Stimulated activated CD4-positive, alpha-beta T cell treated with anti-CD3 and anti-CD28 coated beads, Interleukin-1b, Interleukin-23, amount 100 ng/mL, for 48 hours (primary cell): ENCODE data around the gene SP140L.
"Not testable (repeated sequence)": the region's sequence is repeated elsewhere in the genome, so short reads cannot be mapped to it uniquely, and the experiment has no call there.

Experiments
- DNase-seq: peaks from one replicate; pipeline ENCODE4 v3.0.0-alpha.2; 2020

Gene SP140L

DNA sequence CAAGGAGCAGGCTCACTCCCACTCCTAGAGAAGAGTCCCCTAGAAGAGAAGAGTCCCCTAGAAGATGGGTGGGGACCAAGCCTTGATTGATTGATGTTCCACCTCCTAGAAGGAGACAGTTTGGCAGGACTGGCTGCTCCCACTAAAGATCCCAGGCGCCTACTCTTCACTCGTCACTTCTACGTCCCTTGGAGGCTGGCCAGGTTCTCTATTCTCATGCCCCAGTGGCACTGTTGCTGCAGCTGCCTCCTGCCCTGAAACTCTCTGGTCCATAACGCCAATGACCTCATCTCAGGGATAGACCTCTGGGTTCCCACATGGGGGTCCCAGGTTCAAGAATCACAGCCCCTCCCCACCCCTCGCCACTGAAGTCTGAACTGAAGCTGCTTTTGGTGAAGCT is 2.5 kb upstream of the SP140L start:
- DNase-seq = no peak

GRCh38 chr2:230325316-230326243 is 1.4 kb upstream of the SP140L start:
- DNase-seq = no peak

DNA sequence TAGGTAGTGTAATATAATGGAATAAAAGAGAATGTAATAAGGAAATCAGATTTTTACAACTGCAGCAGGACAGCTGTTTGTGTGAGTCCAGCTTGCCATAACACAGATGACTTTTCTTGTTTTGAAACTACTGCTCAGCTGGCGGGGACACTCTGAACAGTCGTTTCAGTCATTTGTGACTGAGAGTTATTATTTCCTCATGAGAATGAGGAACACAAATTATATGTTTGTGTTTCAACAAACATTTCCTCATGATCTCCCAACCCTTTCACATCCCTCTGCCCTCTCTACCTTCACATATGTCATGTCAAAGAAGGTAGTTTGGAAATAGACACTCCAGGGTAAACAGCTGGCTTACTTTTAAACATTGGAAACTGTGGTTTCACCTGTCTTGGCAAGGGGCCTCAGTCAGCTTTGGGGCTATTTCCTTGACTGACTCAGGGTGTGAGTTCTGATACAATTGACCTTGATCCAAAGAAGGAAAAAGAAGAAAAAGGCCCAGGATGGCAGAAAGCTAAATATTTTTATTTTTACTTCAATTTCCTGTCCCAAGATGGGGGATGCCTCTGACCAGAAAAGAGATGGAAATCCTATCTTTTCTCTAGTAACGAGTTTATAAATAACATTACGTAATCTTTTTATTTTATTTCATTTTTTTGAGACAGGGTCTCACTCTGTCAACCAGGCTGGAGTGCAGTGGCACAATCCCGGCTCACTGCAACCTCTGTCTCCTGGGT is 593 bp downstream of the SP140L start:
- no peak for DNase-seq

GRCh38 chr2:230328155-230328458 is 1.1 kb downstream of the SP140L start:
- no peak for DNase-seq

- DNase-seq = no peak
Observed at GRCh38 chr2:230329946-230330605, 3.1 kb downstream of the SP140L start.

GRCh38 chr2:230330725-230331124 is 3.7 kb downstream of the SP140L start:
- no peak for DNase-seq

GRCh38 chr2:230335461-230335863 is 8.5 kb downstream of the SP140L start:
- DNase-seq = no peak

- no peak for DNase-seq
Observed at GRCh38 chr2:230335864-230336506, 9.0 kb downstream of the SP140L start.

- not testable (repeated sequence) for DNase-seq
Observed at GRCh38 chr2:230341936-230342528, 15.0 kb downstream of the SP140L start.

DNA sequence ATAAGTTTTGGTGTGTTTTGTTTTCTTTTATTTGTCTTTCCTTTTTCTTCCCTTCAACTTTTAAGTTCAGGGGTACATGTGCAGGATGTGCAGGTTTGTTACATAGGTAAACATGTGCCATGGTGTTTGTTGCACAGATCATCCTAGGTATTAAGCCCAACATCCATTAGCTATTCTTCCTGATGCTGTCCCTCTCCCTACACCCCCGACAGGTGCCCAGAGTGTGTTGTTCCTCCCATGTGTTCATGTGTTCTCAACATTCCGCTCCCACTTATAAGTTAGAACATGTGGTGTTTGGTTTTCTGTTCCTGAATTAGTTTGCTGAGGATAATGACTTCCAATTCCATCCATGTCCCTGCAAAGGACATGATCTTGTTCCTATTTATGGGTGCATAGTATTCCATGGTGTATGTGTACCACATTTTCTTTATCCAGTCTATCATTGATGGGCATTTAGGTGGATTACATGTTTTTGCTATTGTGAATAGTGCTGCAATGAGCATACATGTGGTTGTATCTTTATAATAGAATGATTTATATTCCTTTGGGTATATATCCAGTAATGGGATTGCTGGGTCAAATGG is 16.1 kb downstream of the SP140L start:
- not testable (repeated sequence) for DNase-seq

- DNase-seq = no peak
Observed at GRCh38 chr2:230343747-230344146, 16.8 kb downstream of the SP140L start.

- DNase-seq = no peak
Observed at GRCh38 chr2:230346465-230346864, 19.5 kb downstream of the SP140L start.

DNA sequence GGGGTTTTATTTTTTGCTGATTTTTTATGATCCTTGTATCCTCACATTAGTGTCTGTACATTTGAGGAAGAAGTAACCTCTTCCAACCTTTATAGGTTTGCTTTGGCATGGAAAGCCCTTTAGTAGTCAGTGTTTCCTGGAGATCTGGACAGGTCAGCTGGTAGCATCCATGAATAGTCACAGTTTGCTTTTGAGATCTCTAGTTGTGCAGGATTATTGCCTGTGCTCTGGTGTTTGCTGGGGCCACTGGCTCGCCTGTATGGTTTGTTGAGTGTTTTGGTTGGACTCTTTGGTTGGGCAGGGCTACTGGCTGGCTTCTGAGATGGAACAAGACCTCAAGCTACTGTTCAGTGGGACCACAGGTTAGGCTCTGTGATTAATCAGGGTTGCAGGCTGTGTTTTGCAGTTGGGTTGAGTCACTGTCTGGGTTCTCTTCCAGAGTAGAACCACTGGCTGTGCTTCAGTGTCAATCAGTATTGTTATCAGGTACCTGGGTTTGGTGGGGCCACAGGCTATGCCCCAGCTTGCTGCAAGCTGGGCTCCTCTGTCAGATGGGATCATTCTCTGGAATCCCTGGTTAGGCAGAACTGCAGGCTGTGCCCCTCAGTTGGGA is 20.0 kb downstream of the SP140L start:
- DNase-seq = no peak

GRCh38 chr2:230347659-230348305 is 20.8 kb downstream of the SP140L start:
- no peak for DNase-seq

- no peak for DNase-seq
Observed at GRCh38 chr2:230348787-230349186, 21.8 kb downstream of the SP140L start.

GRCh38 chr2:230356084-230356483 is 29.1 kb downstream of the SP140L start:
- DNase-seq = no peak

GRCh38 chr2:230358305-230358704 is 31.3 kb downstream of the SP140L start:
- no peak for DNase-seq

GRCh38 chr2:230360028-230360427 is 33.0 kb downstream of the SP140L start:
- no peak for DNase-seq

DNA sequence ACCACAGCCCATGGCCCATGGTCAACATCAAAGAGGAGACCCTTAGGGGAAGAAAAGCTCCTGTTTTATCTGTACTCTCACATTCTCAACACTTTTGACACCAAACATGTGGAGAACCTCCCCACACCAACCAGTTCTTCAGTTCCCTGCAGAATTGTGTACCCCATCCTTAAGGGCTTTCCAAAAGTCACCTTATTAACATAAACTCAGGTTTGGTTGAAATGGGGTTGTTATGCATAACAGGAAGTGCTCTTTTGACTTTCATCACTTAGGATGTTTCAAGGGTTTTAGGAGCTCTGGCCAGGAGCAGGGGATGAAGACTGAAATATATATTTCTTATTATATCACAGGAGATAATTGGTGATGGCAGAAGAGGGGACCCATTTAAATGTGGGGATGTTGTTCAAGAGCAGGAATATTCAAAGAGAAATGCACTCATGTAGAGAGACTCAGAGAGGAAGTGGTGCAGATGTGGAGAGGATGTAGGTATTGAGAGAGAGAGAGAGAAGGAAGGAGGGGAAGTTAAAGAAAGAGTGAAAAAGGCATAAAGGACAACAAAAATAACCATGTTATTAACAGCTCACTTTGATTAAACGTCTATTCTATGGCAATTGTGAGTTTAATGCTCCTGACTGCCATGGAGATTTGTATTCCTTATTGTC is 35.2 kb downstream of the SP140L start:
- DNase-seq = no peak

- DNase-seq = no peak
Observed at GRCh38 chr2:230382108-230382507, 55.1 kb downstream of the SP140L start.

DNA sequence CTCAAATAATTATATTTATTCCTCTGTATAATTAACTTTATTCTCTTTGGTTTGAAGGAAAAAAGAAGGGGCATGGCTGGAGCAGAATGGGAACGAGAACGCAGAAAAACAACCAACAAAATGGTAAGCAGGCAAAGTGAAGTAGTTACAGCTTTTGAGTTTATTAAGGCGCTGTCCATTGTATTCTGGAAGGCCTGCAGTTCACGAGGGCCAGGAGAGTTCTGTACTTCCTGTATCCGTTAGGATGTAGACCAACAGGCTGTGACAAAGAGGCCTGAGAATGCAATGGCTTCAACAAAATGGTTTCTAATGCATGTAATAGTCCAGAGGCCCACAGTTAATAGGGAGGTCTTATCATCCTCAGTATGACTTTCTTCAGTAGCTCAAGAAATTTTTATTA is 56.5 kb downstream of the SP140L start:
- no peak for DNase-seq
